Spleen (tissue), 11 donors: ENCODE measurements around the gene PHIP. TPM values are rescaled to one million over a fixed set of nuclear protein-coding genes. Genes with fewer than 3 reads are reported as not detected.

Experiments
- DNase-seq: peaks from one replicate; pipeline ENCODE4 v3.0.0-alpha.2; 2020
- H3K27ac ChIP-seq, 8 donors: fragments of 200-600 bp; sonication (generic) in 7 of 8; 1 replicate in 4 of 8; 2 replicates in 4 of 8; pipeline versions ENCODE4 v1.5.0 to v1.8.0; 2016 to 2021; ENCODE audit warnings: inconsistent platforms in 4 of 8, mild to moderate bottlenecking in 4 of 8, moderate library complexity in 1 of 8
- H3K27me3 ChIP-seq, 7 donors: fragments of 200-600 bp; sonication (generic) in 6 of 7; replicated peaks in 1 of 7; 1 replicate in 4 of 7; 2 replicates in 3 of 7; pipeline versions ENCODE4 v1.5.0 to v1.8.0; 2016 to 2021; ENCODE audit warnings: inconsistent platforms in 3 of 7, mild to moderate bottlenecking in 1 of 7
- H3K36me3 ChIP-seq, 6 donors: fragments of 200-600 bp; sonication (generic) in 5 of 6; 1 replicate in 4 of 6; 2 replicates in 2 of 6; pipeline versions ENCODE4 v1.5.0 to v1.8.0; 2016 to 2021; ENCODE audit warnings: inconsistent platforms in 2 of 6
- H3K4me1 ChIP-seq, 6 donors: fragments of 200-600 bp; sonication (generic) in 5 of 6; 1 replicate in 3 of 6; 2 replicates in 3 of 6; pipeline versions ENCODE4 v1.5.0 to v1.8.0; 2016 to 2021; ENCODE audit warnings: inconsistent platforms in 3 of 6
- H3K4me3 ChIP-seq, 8 donors: fragments of 200-600 bp; sonication (generic) in 7 of 8; 1 replicate in 4 of 8; 2 replicates in 4 of 8; pipeline versions ENCODE4 v1.5.0 to v1.8.0; 2016 to 2021; ENCODE audit warnings: inconsistent platforms in 4 of 8, mild to moderate bottlenecking in 4 of 8, moderate library complexity in 2 of 8
- H3K9me3 ChIP-seq, 8 donors: fragments of 200-600 bp; sonication (generic) in 7 of 8; 1 replicate in 4 of 8; 2 replicates in 4 of 8; pipeline versions ENCODE4 v1.5.0 to v1.8.0; 2016 to 2021; ENCODE audit warnings: inconsistent platforms in 4 of 8
- POLR2A ChIP-seq, 3 donors: fragments of 450-650 bp; IDR thresholded peaks; one replicate each; pipeline ENCODE4 v1.5.1; 2017; ENCODE audit warnings: antibody characterized with exemption in 3 of 3, mild to moderate bottlenecking in 1 of 3
- POLR2AphosphoS5 ChIP-seq, 3 donors: sonication (generic); formaldehyde crosslinking; IDR thresholded peaks; one replicate each; pipeline ENCODE4 v1.5.1; 2017; ENCODE audit warnings: antibody characterized with exemption in 3 of 3
- WGBS, 5 donors: extraction: QIAGEN DNeasy Blood & Tissue Kit in 3 of 5; methylation state at CpG; one replicate each; pipeline versions ENCODE4 v1.1.5 to v1.1.7; 2013 to 2018; 5-methylcytosine and 5-hydroxymethylcytosine counted together
- intact Hi-C: fragments of 100-400 bp; cut with DNase I; formaldehyde crosslinking; loops from one replicate; pipeline ENCODE4 v1.15.0; 2023; ENCODE audit warnings: low total_unique reads
- polyA plus RNA-seq, 3 donors: library from polyadenylated mRNA; stranded (reverse); fragments of 200-250 nt; gene quantifications; one replicate each; pipeline ENCODE4 v1.2.1, GENCODE V29; 2013
- total RNA-seq, 7 donors: library from RNA; depleted of rRNA in 3 of 7; stranded (reverse); fragments of >200 nt in 3 of 7; fragmentation: NEBNext Ultra II Directional in 4 of 7; extraction: Animal tissue kit (Norgen Biotek cat#: 25700) in 4 of 7; gene quantifications; one replicate each; pipeline versions ENCODE4 v1.1.0 to v1.2.1, GENCODE V29; 2016 to 2021
- TF ChIP-seq, protein P1 (sequence below), 11 experiments: fragments of 200-600 bp in 7 of 11; fragments of 450-650 bp in 4 of 11; sonication (generic) in 4 of 11; IDR thresholded peaks in 8 of 11; conservative IDR thresholded peaks in 3 of 11; 1 replicate in 7 of 11; 2 replicates in 4 of 11; pipeline versions ENCODE4 v1.4.0 to v1.8.0; 2016 to 2021; ENCODE audit warnings: antibody characterized with exemption in 11 of 11, inconsistent platforms in 4 of 11, mild to moderate bottlenecking in 1 of 11
- donor health status: healthy with polysubstance abuse.
- donor health status: DM: no; HTN: no; CAD: no; lungs with moderate emphysema.
- donor health status: DM: no; HTN: no; CAD: no.
- donor health status: Bipolar disorder and iron deficiency.
- donor health status: healthy.
- donor health status: DM: no; HTN: no; CAD: no.
- donor health status: DM: yes; HTN: yes; CAD: no.

PHIP gene
- total and polyA plus RNA-seq, 10 donors: 7.8 to 51.3 (median 35.9) TPM

GRCh38 chr6:79079561-79080041, 1.5 kb upstream of the PHIP start:
- 35 to 44% (median 41%) methylated on average over 2 of the region's 2 CpGs for WGBS, 5 donors
- Histone ChIP-seq H3K36me3 (no peaks in the 10 kb centered on the region), H3K27ac (peak overlapping the region in 6 of 8 donors; percentile 97 to 99 (median 98)), H3K9me3 (no peaks in the 10 kb centered on the region), H3K4me1 (peaks cover 5 to 50% (median 35%) of the 10 kb centered on the region in 6 donors), H3K4me3 (peak overlapping the region in 5 of 8 donors; percentile 68 to 95 (median 84)), H3K27me3 (no peaks in the 10 kb centered on the region)
- intact Hi-C loops: loop anchor here (5.0 to 10.0 kb wide), 2 partner anchors 153 to 455 kb away; partner anchors contain the start of genes HMGN3 and LCA5
- no peak for DNase-seq
- no peak for TF ChIP-seq POLR2AphosphoS5 (IDR thresholded peaks at IDR 0.05)

DNA sequence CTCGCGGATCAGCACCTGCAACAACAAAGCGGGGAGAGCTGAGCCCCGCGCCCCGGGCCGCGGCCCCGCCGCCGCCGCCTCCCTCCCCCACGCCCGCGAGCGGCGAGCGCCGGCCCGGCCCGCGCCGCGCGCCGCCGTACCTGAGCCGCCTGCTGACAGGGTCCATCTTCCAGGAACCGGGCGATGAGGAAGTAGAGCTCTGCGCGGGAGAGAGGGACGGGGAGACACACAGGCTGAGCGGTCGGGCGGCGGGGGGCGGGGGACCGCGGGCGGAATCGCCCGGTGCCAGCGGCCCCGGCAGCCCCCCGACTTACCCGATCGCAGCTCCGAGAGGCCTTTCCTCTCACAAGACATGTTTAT, 359 bp downstream of the PHIP start:
- peaks cover 16 to 57% (median 51%) of the 10 kb centered on the region in 6 donors for H3K4me1 ChIP-seq
- intact Hi-C loops: loop anchor here (5.0 to 10.0 kb wide), 2 partner anchors 155 to 457 kb away; partner anchors contain the start of genes HMGN3 and LCA5
- no peaks in the 10 kb centered on the region for H3K27me3 ChIP-seq
- peak overlapping the region; percentile 68 to 95 (median 82) for H3K4me3 ChIP-seq
- H3K27ac ChIP-seq: peak overlapping the region; percentile 97 to 99 (median 98)
- DNase-seq: no peak
- TF ChIP-seq, protein P1, sequence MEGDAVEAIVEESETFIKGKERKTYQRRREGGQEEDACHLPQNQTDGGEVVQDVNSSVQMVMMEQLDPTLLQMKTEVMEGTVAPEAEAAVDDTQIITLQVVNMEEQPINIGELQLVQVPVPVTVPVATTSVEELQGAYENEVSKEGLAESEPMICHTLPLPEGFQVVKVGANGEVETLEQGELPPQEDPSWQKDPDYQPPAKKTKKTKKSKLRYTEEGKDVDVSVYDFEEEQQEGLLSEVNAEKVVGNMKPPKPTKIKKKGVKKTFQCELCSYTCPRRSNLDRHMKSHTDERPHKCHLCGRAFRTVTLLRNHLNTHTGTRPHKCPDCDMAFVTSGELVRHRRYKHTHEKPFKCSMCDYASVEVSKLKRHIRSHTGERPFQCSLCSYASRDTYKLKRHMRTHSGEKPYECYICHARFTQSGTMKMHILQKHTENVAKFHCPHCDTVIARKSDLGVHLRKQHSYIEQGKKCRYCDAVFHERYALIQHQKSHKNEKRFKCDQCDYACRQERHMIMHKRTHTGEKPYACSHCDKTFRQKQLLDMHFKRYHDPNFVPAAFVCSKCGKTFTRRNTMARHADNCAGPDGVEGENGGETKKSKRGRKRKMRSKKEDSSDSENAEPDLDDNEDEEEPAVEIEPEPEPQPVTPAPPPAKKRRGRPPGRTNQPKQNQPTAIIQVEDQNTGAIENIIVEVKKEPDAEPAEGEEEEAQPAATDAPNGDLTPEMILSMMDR (IDR thresholded peaks at IDR 0.05 in 8 of 11, conservative IDR thresholded peaks at IDR 0.05 in 3 of 11): no peak
- TF ChIP-seq POLR2AphosphoS5 (IDR thresholded peaks at IDR 0.05) (no peak), POLR2A (IDR thresholded peaks at IDR 0.05) (no peak)
- WGBS, 5 donors: 0 to 1% (median 0%) methylated on average over 15 to 49 of the region's 49 CpGs
- no peaks in the 10 kb centered on the region for H3K9me3 ChIP-seq
- H3K36me3 ChIP-seq: peaks cover 0 to 3% (median 0%) of the 10 kb centered on the region in 6 donors

DNA sequence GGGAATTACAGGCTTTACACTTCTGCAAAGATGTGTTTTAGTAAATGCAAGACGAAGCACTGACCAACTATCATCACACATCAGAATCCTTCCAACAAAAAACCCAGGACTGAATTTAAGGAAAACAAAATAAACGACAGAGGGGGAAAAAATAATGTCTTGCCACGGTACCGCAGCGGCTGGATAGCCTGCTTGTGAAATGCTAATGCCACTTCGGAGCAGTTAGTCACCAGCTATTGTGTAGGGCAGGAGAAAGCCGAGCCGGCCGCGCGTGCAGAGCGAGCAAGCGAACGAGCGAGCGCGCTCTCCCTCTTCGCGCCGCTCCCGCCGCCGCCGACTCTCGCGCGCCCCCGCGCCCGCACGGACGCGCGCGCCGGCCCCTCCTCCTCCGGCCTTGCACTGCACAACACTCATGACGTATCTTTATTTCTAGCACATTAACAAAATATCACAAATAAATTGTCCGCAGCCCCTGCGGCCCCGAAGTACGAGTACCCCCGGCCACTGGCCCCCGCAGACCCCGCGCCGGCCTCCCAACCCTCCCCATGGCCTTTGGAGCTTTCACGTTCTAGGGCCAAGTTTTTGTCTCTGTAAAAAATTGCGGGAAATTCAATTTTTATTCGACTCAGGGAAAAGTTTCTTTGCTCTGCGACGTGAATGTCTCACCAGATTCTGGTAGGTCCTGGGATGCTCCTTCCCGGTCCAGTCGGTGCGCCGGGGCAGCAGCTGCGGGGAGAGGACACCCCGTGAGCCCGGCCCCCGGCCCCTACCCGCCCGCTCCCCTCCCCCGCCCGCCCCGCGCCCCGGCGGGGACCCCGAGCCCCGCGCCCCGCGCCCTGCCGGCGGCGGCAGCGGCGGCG, 1.0 kb downstream of the PHIP start:
- no peaks in the 10 kb centered on the region for H3K27me3 ChIP-seq
- H3K4me3 ChIP-seq: peak overlapping the region; percentile 38 to 95 (median 76)
- intact Hi-C loops: loop anchor here (5.0 to 10.0 kb wide), 2 partner anchors 155 to 458 kb away; partner anchors contain the start of genes HMGN3 and LCA5
- peaks cover 0 to 10% (median 0%) of the 10 kb centered on the region in 6 donors for H3K36me3 ChIP-seq
- TF ChIP-seq POLR2A (IDR thresholded peaks at IDR 0.05) (peak in 1 of 3 donors; percentile 37), POLR2AphosphoS5 (IDR thresholded peaks at IDR 0.05) (peak; percentile 77 to 83 (median 82))
- TF ChIP-seq, protein P1 (IDR thresholded peaks at IDR 0.05 in 8 of 11, conservative IDR thresholded peaks at IDR 0.05 in 3 of 11): peak in 1 of 11 experiments; percentile 23
- peak overlapping the region; percentile 76 to 99 (median 98) for H3K27ac ChIP-seq
- peaks cover 16 to 64% (median 57%) of the 10 kb centered on the region in 6 donors for H3K4me1 ChIP-seq
- WGBS, 5 donors: 0 to 2% (median 1%) methylated on average over 47 to 79 of the region's 79 CpGs
- H3K9me3 ChIP-seq: no peaks in the 10 kb centered on the region
- peak; percentile 97 for DNase-seq

DNA sequence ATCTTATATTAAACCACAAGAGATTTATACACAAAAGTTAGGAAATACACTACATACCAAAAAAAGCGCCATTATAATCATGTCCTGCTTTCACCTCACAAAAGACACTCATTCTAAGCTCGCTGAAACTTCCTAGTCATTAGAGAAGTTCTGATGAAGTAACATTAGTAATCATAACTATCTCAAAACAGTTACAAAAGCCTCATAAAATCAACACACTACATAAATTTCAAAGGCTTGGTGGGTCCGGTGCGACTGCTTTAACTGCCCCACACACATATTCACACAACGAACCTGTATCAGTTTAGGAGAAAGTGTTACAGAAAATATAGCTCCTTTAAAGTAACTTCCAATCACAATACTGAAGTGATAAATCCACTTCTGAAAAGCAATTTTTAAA, 1.9 kb downstream of the PHIP start:
- DNase-seq: no peak
- Histone ChIP-seq H3K27ac (peak overlapping the region; percentile 76 to 99 (median 98)), H3K9me3 (no peaks in the 10 kb centered on the region), H3K4me3 (peak overlapping the region; percentile 38 to 95 (median 76)), H3K36me3 (peaks cover 0 to 11% (median 0%) of the 10 kb centered on the region in 6 donors), H3K4me1 (peaks cover 16 to 73% (median 66%) of the 10 kb centered on the region in 6 donors), H3K27me3 (no peaks in the 10 kb centered on the region)
- no peak for TF ChIP-seq POLR2AphosphoS5 (IDR thresholded peaks at IDR 0.05)
- WGBS, 5 donors: 7 to 15% (median 9%) methylated on average over 5 of the region's 5 CpGs
- intact Hi-C loops: loop anchor here (5.0 to 10.0 kb wide), 2 partner anchors 156 to 459 kb away; partner anchors contain the start of genes HMGN3 and LCA5
